Measurements from ENCODE around the gene ST3GAL2.

DNA sequence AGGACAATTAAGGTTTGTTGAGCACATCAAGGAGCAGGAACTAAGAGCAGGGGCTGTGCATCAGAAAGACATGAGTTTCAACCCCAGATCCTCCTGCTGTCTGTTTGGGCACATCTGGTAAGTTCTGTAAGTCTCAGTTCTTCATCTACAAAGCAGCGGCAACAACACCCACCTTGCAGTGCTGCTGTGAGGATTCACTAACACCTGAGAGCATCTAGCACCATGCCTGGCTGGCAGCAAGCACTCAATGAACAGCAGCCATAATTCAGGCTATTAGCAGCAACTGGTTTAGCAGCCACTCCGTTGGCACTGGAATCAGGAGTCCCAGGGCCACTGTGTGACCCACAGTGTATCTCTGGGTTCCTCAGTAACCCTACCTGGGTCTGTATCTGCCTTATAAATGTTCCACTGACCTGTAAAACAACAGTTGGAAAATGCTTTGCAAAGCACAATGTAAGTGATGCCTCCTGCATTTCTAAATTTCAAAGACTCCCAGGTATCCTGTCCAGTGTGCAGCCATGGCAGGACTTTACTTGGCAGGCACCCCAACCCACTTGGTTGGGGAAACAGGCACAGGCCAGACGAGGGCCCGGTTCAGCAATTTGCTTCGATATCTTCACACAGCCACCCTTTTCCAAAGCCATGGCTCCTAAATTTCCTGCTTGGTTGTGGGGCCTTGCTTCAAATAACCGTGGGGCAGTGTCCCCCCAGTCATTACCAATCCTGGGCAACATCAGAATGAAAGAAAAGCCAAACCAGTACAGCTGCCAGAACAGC, 4.2 kb downstream of the ST3GAL2 start:
- TF ChIP-seq CTCF (IDR thresholded peaks at IDR 0.05; ENCODE audit: extremely low read depth in 1 of 2, insufficient read depth in 1 of 2, low read depth in 1 of 2, low read length in 2 of 2) (no peak), POLR2A (IDR thresholded peaks at IDR 0.05; ENCODE audit: low read depth, low read length) (no peak), FOS (IDR thresholded peaks at IDR 0.05; ENCODE audit: borderline replicate concordance, insufficient read depth, low read length) (no peak), POLR2AphosphoS5 (IDR thresholded peaks at IDR 0.05; ENCODE audit: insufficient read depth, low read depth, low read length) (no peak), EZH2 (IDR thresholded peaks at IDR 0.05; ENCODE audit: borderline replicate concordance, low read depth, low read length, severe bottlenecking) (no peak), JUN (IDR thresholded peaks at IDR 0.05; ENCODE audit: borderline replicate concordance, insufficient read depth, insufficient read length, low read depth) (no peak)

Measured in endothelial cell of umbilical vein (primary cell).